PC-9 (cell line): ENCODE results near the gene PLIN1. TPM values are rescaled to one million over a fixed set of nuclear protein-coding genes. Genes with fewer than 3 reads are reported as not detected.

Experiments used
- BruUV-seq: library from RNA; stranded (reverse); fragments of 400-500 nt; replicated peaks from 2 replicates; lab custom pipeline; 2021; lab: Mats Ljungman, UMichigan
- CTCF ChIA-PET: fragments of 300-600 bp; sonication (Branson Sonifier 250); formaldehyde crosslinking; loops from one replicate; lab custom pipeline; 2022; ENCODE audit warnings: antibody characterized with exemption; lab: Charles Lee
- POLR2A ChIA-PET: fragments of 300-600 bp; sonication (Branson Sonifier 250); formaldehyde crosslinking; loops from one replicate; lab custom pipeline; 2022; ENCODE audit warnings: antibody characterized with exemption; ENCODE audit not compliant: unreplicated experiment; lab: Charles Lee
- DNase-seq, 2 experiments: peaks; one replicate each; pipeline versions ENCODE4 v3.0.0 to v3.0.0-alpha.2; 2015 to 2022; ENCODE audit warnings: mixed read lengths in 1 of 2
- H2AFZ ChIP-seq: fragments of 200-600 bp; sonication (generic); 2 replicates; pipeline ENCODE4 v1.8.1; 2017; ENCODE audit warnings: antibody characterized with exemption
- H3F3A ChIP-seq: fragments of 200-600 bp; sonication (generic); 2 replicates; pipeline ENCODE4 v1.8.1; 2017; ENCODE audit warnings: antibody characterized with exemption, mild to moderate bottlenecking, low read depth; ENCODE audit not compliant: insufficient read depth
- H3K27ac ChIP-seq: fragments of 200-600 bp; sonication (generic); 2 replicates; pipeline ENCODE4 v1.6.1; 2016; ENCODE audit warnings: mixed run types
- H3K27me3 ChIP-seq: fragments of 200-600 bp; sonication (generic); 2 replicates; pipeline ENCODE4 v1.6.1; 2016; ENCODE audit warnings: low read depth, mixed run types; ENCODE audit not compliant: insufficient read depth
- H3K36me3 ChIP-seq: fragments of 200-600 bp; sonication (generic); 2 replicates; pipeline ENCODE4 v1.6.1; 2016; ENCODE audit warnings: low read depth, mixed run types
- H3K4me1 ChIP-seq: fragments of 200-600 bp; sonication (generic); replicated peaks from 2 replicates; pipeline ENCODE4 v1.6.1; 2016; ENCODE audit warnings: mixed run types; ENCODE audit not compliant: insufficient read depth
- H3K4me2 ChIP-seq: fragments of 200-600 bp; sonication (generic); 2 replicates; pipeline ENCODE4 v1.6.1; 2017; ENCODE audit warnings: mixed run types
- H3K4me3 ChIP-seq: fragments of 200-600 bp; sonication (generic); 2 replicates; pipeline ENCODE4 v1.6.1; 2016; ENCODE audit warnings: mixed run types
- H3K79me2 ChIP-seq: fragments of 200-600 bp; sonication (generic); 2 replicates; pipeline ENCODE4 v1.6.1; 2017; ENCODE audit warnings: low read depth, mixed run types
- H3K9me2 ChIP-seq: fragments of 200-600 bp; sonication (generic); 2 replicates; pipeline ENCODE4 v1.8.1; 2017; ENCODE audit warnings: mild to moderate bottlenecking; ENCODE audit not compliant: insufficient read depth
- H3K9me3 ChIP-seq: fragments of 200-600 bp; sonication (generic); 2 replicates; pipeline ENCODE4 v1.8.1; 2016; ENCODE audit warnings: low read depth; ENCODE audit not compliant: insufficient read depth
- H4K20me1 ChIP-seq: fragments of 200-600 bp; sonication (generic); 2 replicates; pipeline ENCODE4 v1.8.1; 2017; ENCODE audit not compliant: insufficient read depth
- EZH2 ChIP-seq: fragments of 200-600 bp; sonication (generic); IDR thresholded peaks from 2 replicates; pipeline ENCODE4 v1.8.0; 2017; ENCODE audit warnings: antibody characterized with exemption, low read depth
- intact Hi-C: fragments of 100-400 bp; cut with micrococcal nuclease; formaldehyde crosslinking; loops from one replicate; pipeline ENCODE4 v1.10.0; 2022; ENCODE audit not compliant: unreplicated experiment
- total RNA-seq: library from RNA; stranded (reverse); gene quantifications from 2 replicates; pipeline ENCODE4 v1.2.3, GENCODE V29; 2021
- TF ChIP-seq, protein P1 (sequence below): fragments of 200-600 bp; sonication (generic); conservative IDR thresholded peaks from 2 replicates; pipeline ENCODE4 v1.6.1; 2017; ENCODE audit warnings: mixed run types, antibody characterized with exemption, mild to moderate bottlenecking, moderate library complexity

Gene PLIN1
- total RNA-seq, 1 experiment from 2014 or later = 1.0 TPM

DNA sequence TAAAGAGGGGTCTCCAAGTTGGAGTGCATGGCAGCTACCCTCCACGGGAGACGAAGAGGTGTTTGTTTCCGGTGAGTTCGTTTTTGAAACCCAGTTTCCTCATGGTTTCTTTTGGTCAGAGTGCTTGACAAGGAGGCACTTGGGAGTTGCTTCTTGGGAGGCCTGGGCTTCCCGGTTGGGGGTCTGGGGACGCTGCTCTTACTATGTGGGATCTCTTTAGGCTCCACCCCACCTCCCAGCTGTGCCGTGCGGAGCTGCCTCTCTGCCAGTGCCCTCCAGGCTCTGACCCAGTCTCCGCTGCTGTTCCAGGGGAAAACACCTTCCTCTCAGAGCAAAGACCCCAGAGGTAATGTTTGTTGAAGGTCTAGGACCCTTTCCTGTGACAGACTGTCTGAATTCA is 53.5 kb downstream of the PLIN1 start:
- Histone ChIP-seq H3K4me3 (no peak overlapping the region), H4K20me1 (no peaks in the 10 kb centered on the region), H3K27me3 (no peaks in the 10 kb centered on the region), H3K27ac (no peak overlapping the region), H2AFZ (no peak overlapping the region), H3K36me3 (peaks cover 26% of the 10 kb centered on the region), H3K9me2 (no peaks in the 10 kb centered on the region), H3K9me3 (no peaks in the 10 kb centered on the region), H3K4me1 (no peaks in the 10 kb centered on the region), H3K79me2 (no peaks in the 10 kb centered on the region), H3K4me2 (no peak overlapping the region), H3F3A (0 out of 2 replicates have a peak, but pooled peaks cover 9% of the 10 kb centered on the region)
- POLR2A ChIA-PET = no interaction called here
- no peak for TF ChIP-seq EZH2
- no TSS peak for BruUV-seq
- CTCF ChIA-PET = no interaction called here
- intact Hi-C loops = no loop called here
- DNase-seq = no peak

DNA sequence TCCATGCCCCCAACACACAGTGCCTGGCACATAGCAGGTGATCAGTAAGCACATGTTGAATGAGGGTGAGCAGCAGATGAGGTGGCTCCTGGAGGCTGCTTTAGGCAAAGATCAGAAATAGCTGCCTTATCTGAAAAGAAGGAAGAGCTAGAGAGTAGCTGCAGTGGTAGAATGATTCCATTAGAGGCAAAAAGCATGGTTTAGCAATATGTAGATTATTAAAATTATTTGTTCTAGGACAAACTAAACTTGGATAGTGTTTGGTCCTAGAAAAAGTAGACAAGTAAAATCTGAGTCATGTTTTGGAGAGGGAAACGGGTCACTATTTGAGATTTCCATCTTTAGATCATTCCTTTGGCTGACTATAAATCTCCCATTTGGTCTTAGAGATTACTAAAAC is 56.0 kb downstream of the PLIN1 start:
- ChIA-PET CTCF (no interaction called here), POLR2A (no interaction called here)
- Histone ChIP-seq H3K9me2 (no peaks in the 10 kb centered on the region), H3K4me2 (no peak overlapping the region), H3K4me3 (no peak overlapping the region), H2AFZ (no peak overlapping the region), H3K36me3 (peaks cover 27% of the 10 kb centered on the region; the same call in 1 of the 2 replicates), H3F3A (0 out of 2 replicates have a peak, but pooled peaks cover 9% of the 10 kb centered on the region), H3K79me2 (no peaks in the 10 kb centered on the region), H3K9me3 (no peaks in the 10 kb centered on the region), H4K20me1 (no peaks in the 10 kb centered on the region), H3K27me3 (no peaks in the 10 kb centered on the region), H3K27ac (no peak overlapping the region), H3K4me1 (no peaks in the 10 kb centered on the region)
- no TSS peak for BruUV-seq
- TF ChIP-seq EZH2 = no peak
- TF ChIP-seq, protein P1, sequence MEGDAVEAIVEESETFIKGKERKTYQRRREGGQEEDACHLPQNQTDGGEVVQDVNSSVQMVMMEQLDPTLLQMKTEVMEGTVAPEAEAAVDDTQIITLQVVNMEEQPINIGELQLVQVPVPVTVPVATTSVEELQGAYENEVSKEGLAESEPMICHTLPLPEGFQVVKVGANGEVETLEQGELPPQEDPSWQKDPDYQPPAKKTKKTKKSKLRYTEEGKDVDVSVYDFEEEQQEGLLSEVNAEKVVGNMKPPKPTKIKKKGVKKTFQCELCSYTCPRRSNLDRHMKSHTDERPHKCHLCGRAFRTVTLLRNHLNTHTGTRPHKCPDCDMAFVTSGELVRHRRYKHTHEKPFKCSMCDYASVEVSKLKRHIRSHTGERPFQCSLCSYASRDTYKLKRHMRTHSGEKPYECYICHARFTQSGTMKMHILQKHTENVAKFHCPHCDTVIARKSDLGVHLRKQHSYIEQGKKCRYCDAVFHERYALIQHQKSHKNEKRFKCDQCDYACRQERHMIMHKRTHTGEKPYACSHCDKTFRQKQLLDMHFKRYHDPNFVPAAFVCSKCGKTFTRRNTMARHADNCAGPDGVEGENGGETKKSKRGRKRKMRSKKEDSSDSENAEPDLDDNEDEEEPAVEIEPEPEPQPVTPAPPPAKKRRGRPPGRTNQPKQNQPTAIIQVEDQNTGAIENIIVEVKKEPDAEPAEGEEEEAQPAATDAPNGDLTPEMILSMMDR = no peak
- intact Hi-C loops = no loop called here
- DNase-seq = no peak

DNA sequence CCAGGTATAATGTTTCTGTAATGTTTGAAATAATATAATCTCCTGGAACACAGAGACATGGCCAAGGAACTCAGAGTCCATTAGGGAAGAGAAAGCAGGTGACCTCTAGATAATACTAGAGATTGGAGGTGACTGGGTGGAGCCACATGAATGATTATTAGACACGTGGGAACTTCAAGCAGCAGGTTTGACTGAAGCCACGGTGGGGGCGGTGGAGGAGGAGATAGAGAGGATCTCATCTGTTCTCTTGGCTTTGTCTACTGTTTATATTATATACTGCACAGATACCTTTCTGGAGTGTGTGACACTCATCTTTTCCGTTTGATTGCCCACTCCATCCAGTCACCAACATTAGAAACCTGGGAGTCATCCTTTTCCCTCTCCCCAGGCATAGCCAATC is 57.6 kb downstream of the PLIN1 start:
- TF ChIP-seq, protein P1 = no peak
- TF ChIP-seq EZH2 = no peak
- CTCF ChIA-PET = interaction anchor here (0.6 kb wide), 1 partner anchor 466 kb away, joined by 3 read pairs; no protein-coding TSS in a partner anchor

More for the DNA sequence above, 57.6 kb downstream of the PLIN1 start:
- Histone ChIP-seq H3K4me3 (no peak overlapping the region), H3K27me3 (no peaks in the 10 kb centered on the region), H3K4me1 (no peaks in the 10 kb centered on the region), H3K36me3 (0 out of 2 replicates have a peak, but pooled peaks cover 15% of the 10 kb centered on the region), H3K79me2 (no peaks in the 10 kb centered on the region), H4K20me1 (no peaks in the 10 kb centered on the region), H3K27ac (no peak overlapping the region), H3F3A (0 out of 2 replicates have a peak, but pooled peaks cover under 1% of the 10 kb centered on the region), H3K9me3 (no peaks in the 10 kb centered on the region), H3K9me2 (no peaks in the 10 kb centered on the region), H2AFZ (no peak overlapping the region), H3K4me2 (no peak overlapping the region)
- DNase-seq = no peak
- intact Hi-C loops = no loop called here
- POLR2A ChIA-PET = interaction anchor here (0.6 kb wide), 1 partner anchor 1136 kb away, joined by 3 read pairs; no protein-coding TSS in a partner anchor
- BruUV-seq = no TSS peak
